Adipose tissue (tissue), 3 donors: ENCODE results near the gene LDB3. TPM values are rescaled to one million over a fixed set of nuclear protein-coding genes. Genes with fewer than 3 reads are reported as not detected.

Experiments
- H3K27ac ChIP-seq: one replicate; pipeline ENCODE4 v1.5.1; 2013; ENCODE audit warnings: low read depth, low read length
- WGBS, 3 donors: extraction: QIAGEN DNeasy Blood & Tissue Kit; methylation state at CpG; one replicate each; pipeline ENCODE4 v1.1.7; 2013; 5-methylcytosine and 5-hydroxymethylcytosine counted together
- polyA plus RNA-seq, 3 donors: library from polyadenylated mRNA; stranded (reverse); fragments of 200-250 nt; gene quantifications; one replicate each; pipeline ENCODE4 v1.2.3, GENCODE V29; 2013
- donor health status: healthy with polysubstance abuse.
- donor health status: Bipolar disorder and iron deficiency.
- donor health status: healthy.

Gene LDB3
- polyA plus RNA-seq, 3 donors = 0.63 to 11.6 (median 1.9) TPM

GRCh38 chr10:86659721-86660453 is 8.4 kb upstream of the LDB3 start:
- 90 to 92% (median 90%) methylated on average over 16 to 17 of the region's 17 CpGs for WGBS, 3 donors

GRCh38 chr10:86661161-86662025 is 6.9 kb upstream of the LDB3 start:
- WGBS, 3 donors = 65 to 75% (median 71%) methylated on average over 17 of the region's 17 CpGs
- no peak overlapping the region for H3K27ac ChIP-seq

More at GRCh38 chr10:86659721-86660453, 8.4 kb upstream of the LDB3 start:
- H3K27ac ChIP-seq = no peak overlapping the region

GRCh38 chr10:86662186-86663045 is 5.9 kb upstream of the LDB3 start:
- no peak overlapping the region for H3K27ac ChIP-seq
- 88 to 92% (median 89%) methylated on average over 19 of the region's 19 CpGs for WGBS, 3 donors

GRCh38 chr10:86663046-86663345 is 5.3 kb upstream of the LDB3 start:
- no peak overlapping the region for H3K27ac ChIP-seq
- WGBS, 3 donors = 88 to 99% (median 92%) methylated on average over 8 of the region's 8 CpGs

- 88 to 91% (median 89%) methylated on average over 10 of the region's 10 CpGs for whole genome bisulfite sequencing, 3 donors
- H3K27ac ChIP-seq = no peak overlapping the region
Measured at GRCh38 chr10:86663576-86664339, 4.6 kb upstream of the LDB3 start.

- no peak overlapping the region for H3K27ac ChIP-seq
- WGBS, 3 donors = 57 to 81% (median 76%) methylated on average over 13 of the region's 13 CpGs
Measured at GRCh38 chr10:86664341-86665217, 3.7 kb upstream of the LDB3 start.

GRCh38 chr10:86665218-86665607 is 3.1 kb upstream of the LDB3 start:
- WGBS, 3 donors = 74 to 84% (median 80%) methylated on average over 7 of the region's 7 CpGs
- H3K27ac ChIP-seq = no peak overlapping the region

- WGBS, 3 donors = 82 to 94% (median 82%) methylated on average over 12 of the region's 12 CpGs
- H3K27ac ChIP-seq = no peak overlapping the region
Measured at GRCh38 chr10:86665868-86666267, 2.4 kb upstream of the LDB3 start.

GRCh38 chr10:86666538-86666937 is 1.8 kb upstream of the LDB3 start:
- no peak overlapping the region for H3K27ac ChIP-seq
- 78 to 98% (median 82%) methylated on average over 7 of the region's 7 CpGs for WGBS, 3 donors

- WGBS, 3 donors = 48 to 73% (median 67%) methylated on average over 10 of the region's 10 CpGs
- no peak overlapping the region for H3K27ac ChIP-seq
Measured at GRCh38 chr10:86667421-86668181, 710 bp upstream of the LDB3 start.

- H3K27ac ChIP-seq = no peak overlapping the region
- 80 to 88% (median 86%) methylated on average over 8 of the region's 8 CpGs for WGBS, 3 donors
Measured at GRCh38 chr10:86670290-86670811, 2.0 kb downstream of the LDB3 start.

GRCh38 chr10:86670876-86671275 is 2.6 kb downstream of the LDB3 start:
- no peak overlapping the region for H3K27ac ChIP-seq
- WGBS, 3 donors = 89 to 92% (median 91%) methylated on average over 8 of the region's 8 CpGs

- H3K27ac ChIP-seq = no peak overlapping the region
- WGBS, 3 donors = 85 to 91% (median 91%) methylated on average over 3 of the region's 3 CpGs
Measured at GRCh38 chr10:86671419-86671818, 3.1 kb downstream of the LDB3 start.

GRCh38 chr10:86671985-86672710 is 3.8 kb downstream of the LDB3 start:
- no peak overlapping the region for H3K27ac ChIP-seq
- WGBS, 3 donors = 56 to 59% (median 57%) methylated on average over 12 of the region's 12 CpGs

GRCh38 chr10:86673216-86673826 is 5.0 kb downstream of the LDB3 start:
- H3K27ac ChIP-seq = no peak overlapping the region
- 74 to 79% (median 79%) methylated on average over 6 of the region's 6 CpGs for WGBS, 3 donors
